ENCODE measurements around the gene CDKN2B-AS1. TPM values are rescaled to one million over a fixed set of nuclear protein-coding genes. Genes with fewer than 3 reads are reported as not detected.

CDKN2B-AS1 gene
- polyA plus RNA-seq, 1 donor (not counting 4 experiments of a cell fraction or from before 2014, with no cell fraction given), result 1.1 TPM

- H3K27me3 ChIP-seq (ENCODE audit: control insufficient read depth, extremely low read depth, insufficient read depth, low read length), result no peaks in the 10 kb centered on the region
- peak within 1 kb of the TSS; percentile 82 for H3K4me2 ChIP-seq (ENCODE audit: control insufficient read depth, extremely low read depth, insufficient read depth, low read depth, low read length)
- no peak for TF ChIP-seq EZH2 (IDR thresholded peaks at IDR 0.05; ENCODE audit: low read length)
- TF ChIP-seq CTCF (optimal IDR thresholded peaks at IDR 0.05 in 1 of 3, IDR thresholded peaks at IDR 0.05 in 1 of 3, conservative IDR thresholded peaks at IDR 0.05 in 1 of 3; ENCODE audit: extremely low read depth in 1 of 3, insufficient read depth in 2 of 3, low read length in 3 of 3), result peak in 1 of 3 experiments; percentile 48
- FAIRE-seq (no peak), DNase-seq (ENCODE audit: low read depth, low spot score) (no peak)
- peak within 1 kb of the TSS; percentile 92 for H3K9ac ChIP-seq (ENCODE audit: control insufficient read depth, extremely low read depth, insufficient read depth, low read length)
- no peaks in the 10 kb centered on the region for H3K9me3 ChIP-seq (ENCODE audit: control insufficient read depth, low read depth, low read length)
- peak within 1 kb of the TSS; percentile 100 for H2AFZ ChIP-seq (ENCODE audit: control insufficient read depth, low read length)
- H3K27ac ChIP-seq (ENCODE audit: control insufficient read depth, insufficient read depth, low read length), result peak within 1 kb of the TSS; percentile 88
- peak within 1 kb of the TSS; percentile 84 to 96 (median 91) for H3K4me3 ChIP-seq (ENCODE audit: control insufficient read depth in 2 of 3, extremely low read depth in 1 of 3, insufficient read depth in 2 of 3, low read depth in 1 of 3, low read length in 3 of 3)
- dilution Hi-C loops (cut with MboI; ENCODE audit: extremely low pct_ligation_motif_present, low sequenced_read_pairs), result no loop called here
- H3K4me1 ChIP-seq (ENCODE audit: control insufficient read depth, extremely low read depth, insufficient read depth, low read length), result peaks cover 26% of the 10 kb centered on the region
- no peaks in the 10 kb centered on the region for H3K36me3 ChIP-seq (ENCODE audit: control insufficient read depth in 2 of 2, extremely low read depth in 1 of 2, insufficient read depth in 2 of 2, low read length in 2 of 2)
- H3K79me2 ChIP-seq (ENCODE audit: control insufficient read depth, insufficient read depth, low read length), result peaks cover 30% of the 10 kb centered on the region
- H3K9me1 ChIP-seq (ENCODE audit: control insufficient read depth, extremely low read depth, insufficient read depth, low read length), result no peaks in the 10 kb centered on the region
- H4K20me1 ChIP-seq (ENCODE audit: control insufficient read depth, extremely low read depth, insufficient read depth, low read length), result no peaks in the 10 kb centered on the region
Measured at GRCh38 chr9:21993893-21994555, 567 bp upstream of the CDKN2B-AS1 start, which contains the start of gene CDKN2A. Gene CDKN2A, minus strand, starts transcription at chr9:21994392.

- no peaks in the 10 kb centered on the region for H3K27me3 ChIP-seq (ENCODE audit: control insufficient read depth, extremely low read depth, insufficient read depth, low read length)
- H3K4me3 ChIP-seq (ENCODE audit: control insufficient read depth in 2 of 3, extremely low read depth in 1 of 3, insufficient read depth in 2 of 3, low read depth in 1 of 3, low read length in 3 of 3), result peak overlapping the region; percentile 84 to 96 (median 91)
- no peaks in the 10 kb centered on the region for H4K20me1 ChIP-seq (ENCODE audit: control insufficient read depth, extremely low read depth, insufficient read depth, low read length)
- FAIRE-seq (peak; percentile 71), DNase-seq (ENCODE audit: low read depth, low spot score) (no peak)
- peaks cover 29% of the 10 kb centered on the region for H3K79me2 ChIP-seq (ENCODE audit: control insufficient read depth, insufficient read depth, low read length)
- no peaks in the 10 kb centered on the region for H3K36me3 ChIP-seq (ENCODE audit: control insufficient read depth in 2 of 2, extremely low read depth in 1 of 2, insufficient read depth in 2 of 2, low read length in 2 of 2)
- H3K4me1 ChIP-seq (ENCODE audit: control insufficient read depth, extremely low read depth, insufficient read depth, low read length), result peaks cover 22% of the 10 kb centered on the region
- H3K27ac ChIP-seq (ENCODE audit: control insufficient read depth, insufficient read depth, low read length), result peak overlapping the region; percentile 88
- peak in 2 of 3 experiments; percentile 4 to 46 for TF ChIP-seq CTCF (optimal IDR thresholded peaks at IDR 0.05 in 1 of 3, IDR thresholded peaks at IDR 0.05 in 1 of 3, conservative IDR thresholded peaks at IDR 0.05 in 1 of 3; ENCODE audit: extremely low read depth in 1 of 3, insufficient read depth in 2 of 3, low read length in 3 of 3)
- no peak for TF ChIP-seq EZH2 (IDR thresholded peaks at IDR 0.05; ENCODE audit: low read length)
- peak overlapping the region; percentile 92 for H3K9ac ChIP-seq (ENCODE audit: control insufficient read depth, extremely low read depth, insufficient read depth, low read length)
- no peaks in the 10 kb centered on the region for H3K9me3 ChIP-seq (ENCODE audit: control insufficient read depth, low read depth, low read length)
- no peaks in the 10 kb centered on the region for H3K9me1 ChIP-seq (ENCODE audit: control insufficient read depth, extremely low read depth, insufficient read depth, low read length)
- dilution Hi-C loops (cut with MboI; ENCODE audit: extremely low pct_ligation_motif_present, low sequenced_read_pairs), result no loop called here
- peak overlapping the region; percentile 82 for H3K4me2 ChIP-seq (ENCODE audit: control insufficient read depth, extremely low read depth, insufficient read depth, low read depth, low read length)
- peak overlapping the region; percentile 100 for H2AFZ ChIP-seq (ENCODE audit: control insufficient read depth, low read length)
Measured at GRCh38 chr9:21995006-21995665, 545 bp downstream of the CDKN2B-AS1 start.

Measured in keratinocyte (primary cell).